ENCODE results near the gene ADGRD1.
"Not testable (repeated sequence)": the region's sequence is repeated elsewhere in the genome, so short reads cannot be mapped to it uniquely, and the experiment has no call there.

ADGRD1 gene

DNA sequence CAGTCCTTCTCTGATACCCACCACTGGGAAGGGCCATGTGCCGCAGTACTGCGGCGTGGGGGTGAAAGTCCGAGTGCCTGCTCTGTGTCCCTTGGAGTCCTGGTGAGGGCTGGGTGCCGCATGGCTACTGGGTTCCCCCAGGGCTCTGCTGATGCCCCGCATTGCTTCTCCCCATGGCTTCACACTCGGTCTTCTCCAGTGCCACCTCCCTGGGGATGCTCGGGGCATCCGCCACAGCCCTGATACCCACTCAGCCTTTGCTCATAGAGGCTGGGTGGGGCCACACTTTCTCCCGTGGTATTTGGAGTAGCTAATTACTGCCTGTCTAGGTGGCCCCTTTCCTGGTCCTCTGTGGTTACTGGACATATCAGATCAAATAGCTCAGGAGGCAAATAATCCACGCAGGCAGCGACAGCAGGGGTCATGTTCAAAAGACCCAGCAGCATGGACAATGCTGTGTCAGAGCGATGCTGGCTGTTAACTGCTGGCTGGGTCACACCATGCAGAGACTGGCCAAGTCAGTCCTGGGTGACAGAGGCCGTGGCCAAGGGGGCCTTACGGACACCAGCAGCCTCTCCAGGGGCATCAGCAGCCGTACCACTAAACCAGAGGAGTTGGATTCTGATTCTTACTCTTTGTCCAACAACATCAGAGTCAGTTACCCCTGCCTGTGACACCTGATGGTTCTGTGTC lies 106.5 kb downstream of the ADGRD1 start:
- no peak for DNase-seq

GRCh38 chr12:131061041-131061806 lies 107.5 kb downstream of the ADGRD1 start:
- DNase-seq, result no peak

GRCh38 chr12:131063413-131063812 lies 109.7 kb downstream of the ADGRD1 start:
- no peak for DNase-seq

DNA sequence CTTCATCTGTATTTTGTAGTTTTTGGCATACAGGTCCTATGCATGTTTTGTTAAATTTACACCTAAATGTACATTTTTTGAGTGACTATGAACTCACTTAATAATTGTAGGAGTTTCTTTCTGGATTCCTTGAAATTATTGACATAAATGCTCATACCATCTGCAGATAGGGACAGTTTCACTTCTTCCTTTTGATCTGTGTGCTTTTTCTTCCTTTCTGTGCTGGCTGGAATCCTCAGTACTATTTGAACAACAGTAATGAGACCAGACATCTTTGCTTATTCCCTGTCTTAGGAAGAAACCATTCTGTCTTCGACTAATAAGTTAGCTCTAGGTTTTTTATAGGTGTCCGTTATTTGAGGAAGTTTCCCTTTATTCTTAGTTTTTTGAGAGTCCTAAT lies 110.3 kb downstream of the ADGRD1 start:
- DNase-seq, result no peak

DNA sequence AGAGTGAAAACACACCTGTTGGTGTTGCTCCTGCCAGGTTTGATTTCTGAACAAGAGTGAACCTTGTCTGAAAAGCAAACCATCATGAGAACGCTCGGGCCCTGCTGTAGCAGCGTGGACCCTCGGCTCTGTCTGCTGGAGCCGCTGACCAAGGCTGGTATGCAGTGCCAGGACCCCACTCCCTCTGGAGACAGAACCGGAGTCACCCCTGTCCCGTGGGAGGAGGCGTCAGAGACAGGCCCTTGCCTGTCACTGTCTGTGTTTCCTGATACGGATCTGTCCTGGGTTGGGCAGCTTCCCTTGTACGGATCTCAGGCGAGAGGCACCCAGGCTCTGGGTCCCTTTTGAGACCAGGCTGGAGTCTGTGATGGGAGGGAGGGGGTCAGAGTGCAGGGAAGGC lies 111.6 kb downstream of the ADGRD1 start:
- DNase-seq, result no peak

DNA sequence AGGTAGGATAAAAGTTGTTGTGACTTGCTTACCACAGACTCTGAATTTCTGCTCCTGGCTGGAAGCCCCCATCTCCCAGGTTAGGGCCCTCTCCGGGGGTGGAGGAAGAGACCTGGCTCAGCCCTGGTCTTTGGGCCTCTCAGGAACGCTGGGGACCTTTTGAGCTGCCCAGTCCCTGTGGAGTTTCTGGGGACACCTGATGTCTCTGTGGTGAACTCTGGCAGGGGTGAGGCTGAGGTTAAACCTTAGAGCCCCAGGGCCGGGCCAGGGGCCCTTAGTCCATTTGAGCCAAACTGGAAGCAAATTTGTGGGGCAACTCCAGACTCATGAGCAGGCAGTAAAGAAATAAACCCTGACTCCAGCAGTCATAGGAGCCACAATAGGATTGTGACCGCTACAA lies 112.1 kb downstream of the ADGRD1 start:
- DNase-seq, result no peak

GRCh38 chr12:131066207-131066885 lies 112.6 kb downstream of the ADGRD1 start:
- DNase-seq, result no peak

DNA sequence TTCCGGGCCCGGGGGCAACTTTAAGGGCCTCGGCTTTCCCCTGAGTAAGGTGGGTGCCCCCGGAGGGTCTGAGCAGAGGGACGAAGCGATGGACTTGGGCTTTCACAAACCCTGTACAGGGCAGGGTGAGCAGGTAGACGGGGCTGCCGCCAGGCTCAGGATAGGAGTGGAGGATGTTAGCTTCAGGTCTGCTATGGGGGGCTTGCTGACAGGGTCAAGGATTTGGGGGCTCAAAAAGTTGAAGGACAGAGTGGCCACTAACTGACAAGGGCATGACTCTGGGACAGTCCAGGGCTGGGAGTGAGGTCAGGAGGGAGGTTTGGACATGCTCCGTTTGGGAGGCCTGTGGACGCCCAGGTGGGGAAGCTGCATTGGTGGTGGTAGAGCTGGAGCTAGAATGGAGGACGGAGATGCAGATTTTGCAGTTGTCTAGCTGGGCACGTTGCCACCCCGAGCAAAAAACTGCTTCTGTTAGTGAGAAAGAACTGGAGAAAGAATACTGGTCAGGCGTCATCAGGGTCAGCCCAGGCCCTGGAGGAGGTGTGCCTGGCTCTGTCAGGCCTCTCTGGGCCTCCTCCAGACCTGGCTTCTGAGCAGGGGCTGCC lies 113.3 kb downstream of the ADGRD1 start:
- DNase-seq, result no peak

DNA sequence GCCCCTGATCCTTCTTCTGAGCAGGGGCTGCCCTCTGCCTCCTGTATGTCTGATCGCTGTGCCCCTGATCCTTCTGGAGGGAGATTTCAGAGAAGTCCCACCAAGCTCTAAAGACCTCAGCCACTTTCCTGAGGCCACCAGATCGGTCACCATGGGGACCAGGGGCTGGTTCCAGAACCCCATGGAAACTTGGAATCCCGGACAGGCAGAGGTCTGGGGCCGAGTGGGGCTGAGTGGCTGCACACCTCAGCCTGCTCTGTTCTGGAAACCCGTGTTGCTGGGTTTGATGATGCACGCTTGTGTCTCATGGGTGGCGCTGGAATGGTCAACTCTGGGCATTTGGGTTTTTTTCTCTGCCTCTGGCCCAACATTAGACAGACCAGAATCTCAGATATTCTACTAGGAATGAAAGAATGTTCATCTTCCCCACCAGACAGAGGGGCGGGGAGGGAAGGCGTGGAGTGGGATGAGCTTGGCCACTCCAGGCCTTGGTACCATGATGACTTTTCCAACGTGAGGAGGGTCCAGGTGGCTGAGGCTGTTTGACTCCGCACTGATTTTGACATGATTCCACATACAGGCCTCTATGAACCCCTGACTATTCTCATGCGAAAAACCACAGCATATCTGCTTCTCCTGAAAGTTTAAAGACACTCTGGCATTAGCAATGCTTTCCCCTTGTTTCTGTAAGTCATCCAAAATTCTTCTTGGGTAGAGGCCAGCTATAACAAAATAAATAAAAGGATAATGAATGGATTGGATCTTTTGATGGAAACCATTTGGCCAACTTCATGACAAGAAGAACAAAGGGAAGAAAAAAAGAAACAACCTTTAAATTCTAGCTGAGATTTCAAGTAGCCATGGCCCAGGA lies 114.5 kb downstream of the ADGRD1 start:
- no peak for DNase-seq

DNA sequence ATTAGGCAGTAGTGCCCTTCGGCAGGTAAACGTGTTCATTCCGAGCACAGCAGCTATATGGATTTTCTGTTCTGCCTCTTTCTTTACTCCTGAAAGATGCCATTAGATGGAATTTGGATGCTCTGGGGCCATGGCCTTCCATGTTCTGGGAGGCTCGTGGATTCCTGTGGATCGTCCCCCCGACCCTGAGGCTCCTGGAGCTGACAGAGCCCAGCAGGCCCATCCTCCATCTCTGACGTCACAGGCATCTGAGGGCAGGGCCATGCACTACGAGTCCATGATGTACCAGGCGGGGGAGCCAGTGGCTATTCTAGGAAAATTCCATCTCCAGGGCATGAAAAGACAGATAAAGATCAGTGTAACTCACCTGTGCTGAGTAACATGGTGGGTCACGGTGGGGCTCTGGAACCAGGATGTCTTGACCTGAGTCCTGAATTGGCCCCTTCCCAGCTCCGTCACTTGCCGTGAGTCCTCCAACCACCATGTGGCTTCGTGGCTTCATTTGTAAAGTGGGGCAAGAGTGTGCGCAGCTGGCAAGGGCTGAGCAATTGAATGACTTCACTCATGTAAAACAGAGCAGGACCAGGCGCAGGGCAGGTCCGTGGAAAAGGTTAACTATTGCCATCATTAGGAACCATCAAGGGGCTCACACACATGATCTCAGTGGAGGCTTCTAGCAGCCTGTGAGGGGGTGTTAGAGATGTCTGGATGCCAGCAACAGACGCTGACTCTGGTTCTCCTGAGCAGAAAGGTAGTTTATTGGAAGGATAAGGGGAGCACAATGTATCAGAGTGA lies 115.4 kb downstream of the ADGRD1 start:
- not testable (repeated sequence) for DNase-seq

DNA sequence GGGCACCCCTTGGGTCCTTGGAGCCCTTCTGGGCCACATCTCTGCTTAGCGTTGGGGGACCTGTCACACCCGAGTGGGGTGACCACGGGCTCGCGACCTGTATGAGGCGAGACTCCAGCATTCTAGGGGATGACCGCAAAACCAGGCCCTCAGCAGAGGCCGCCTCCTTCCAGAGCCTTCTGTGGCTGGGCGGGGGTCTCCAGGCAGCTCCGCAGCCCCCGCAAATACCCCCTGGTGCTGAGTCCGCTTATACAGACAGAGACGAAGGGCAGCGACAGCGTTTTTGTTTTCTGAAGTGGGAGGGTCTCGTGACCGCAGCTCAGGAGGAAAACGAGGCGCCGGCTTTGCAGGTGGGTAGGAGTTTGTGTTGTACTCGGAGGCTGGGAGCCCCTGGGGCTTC lies 116.4 kb downstream of the ADGRD1 start:
- not testable (repeated sequence) for DNase-seq

GRCh38 chr12:131070668-131071067 lies 117.0 kb downstream of the ADGRD1 start:
- not testable (repeated sequence) for DNase-seq

GRCh38 chr12:131071234-131071820 lies 117.6 kb downstream of the ADGRD1 start:
- DNase-seq, result not testable (repeated sequence)

DNA sequence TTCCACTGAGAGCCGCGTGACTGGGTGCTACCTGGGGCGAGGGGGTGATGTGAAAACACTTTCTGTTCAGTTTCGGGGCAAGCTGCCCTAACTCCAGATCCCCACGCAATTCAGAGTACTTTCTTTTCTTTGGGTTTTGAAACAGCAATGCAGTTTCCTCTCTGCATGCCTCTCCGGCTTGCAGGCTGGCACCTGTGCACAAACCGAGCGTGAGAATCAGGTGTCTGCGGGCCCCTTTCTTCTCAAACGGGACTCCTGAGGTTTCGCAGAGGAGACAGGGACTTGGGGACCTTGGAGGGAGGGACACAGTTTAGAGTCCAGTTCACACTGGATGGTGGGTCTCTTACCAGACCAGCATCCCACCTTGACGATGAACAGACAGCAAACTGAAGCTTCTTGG lies 118.2 kb downstream of the ADGRD1 start:
- not testable (repeated sequence) for DNase-seq

GRCh38 chr12:131072451-131073230 lies 118.9 kb downstream of the ADGRD1 start:
- no peak for DNase-seq

- DNase-seq, result no peak
These were observed 120.7 kb downstream of the ADGRD1 start for GRCh38 chr12:131074221-131075083.

DNA sequence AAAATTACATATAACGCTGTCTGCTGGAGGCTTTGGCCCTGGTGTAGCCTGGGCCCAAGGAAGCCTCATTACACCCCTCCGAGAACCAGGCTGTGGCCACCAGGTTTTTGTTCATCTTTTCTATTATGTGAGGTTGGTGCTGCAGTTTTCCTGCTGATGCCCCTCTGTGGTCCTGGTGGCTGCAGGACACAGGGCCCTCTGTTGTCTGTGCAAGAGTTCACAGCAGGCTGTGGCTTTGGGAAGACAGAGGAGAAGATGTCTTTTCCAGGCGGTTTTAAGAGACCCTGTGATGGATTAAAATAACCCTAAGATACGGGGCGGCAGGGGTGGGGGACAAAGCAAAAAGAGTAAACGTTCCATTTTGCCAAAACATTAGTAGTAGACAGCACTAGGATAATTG lies 121.5 kb downstream of the ADGRD1 start:
- DNase-seq, result no peak

DNA sequence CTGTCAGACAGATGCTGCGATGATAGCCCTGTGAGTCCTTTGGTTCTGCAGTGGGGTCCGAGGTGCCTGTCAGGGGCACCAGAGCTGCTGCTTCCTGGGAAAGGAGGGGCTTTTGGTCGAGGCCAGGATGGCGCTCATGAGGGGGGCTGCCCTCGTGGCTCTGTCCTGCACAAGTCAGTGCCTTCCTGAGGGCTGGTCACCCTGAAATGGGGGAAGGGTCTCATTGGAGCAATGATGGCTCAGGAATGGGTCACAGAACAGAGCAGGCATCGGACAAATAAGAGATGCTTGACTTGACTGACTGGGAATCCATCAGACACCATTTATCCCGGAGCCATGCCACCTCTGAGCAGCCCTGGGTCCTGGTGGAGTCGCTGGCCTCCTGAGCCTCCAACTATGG lies 121.9 kb downstream of the ADGRD1 start:
- DNase-seq, result no peak

GRCh38 chr12:131076296-131076695 lies 122.6 kb downstream of the ADGRD1 start:
- DNase-seq, result no peak
